Endothelial cell (in vitro differentiated cells): ENCODE measurements around the gene ZBTB20. TPM values are rescaled to one million over a fixed set of nuclear protein-coding genes. Genes with fewer than 3 reads are reported as not detected.

Experiments
- DNase-seq: peaks from one replicate; pipeline ENCODE4 v3.0.0; 2021; ENCODE audit warnings: low spot score
- H3K27ac Mint-ChIP-seq: one replicate; pipeline ENCODE4 v1.8.0; 2021; ENCODE audit warnings: mixed read lengths, inconsistent platforms; ENCODE audit not compliant: unreplicated experiment
- H3K27me3 Mint-ChIP-seq: one replicate; pipeline ENCODE4 v1.8.0; 2021; ENCODE audit warnings: mild to moderate bottlenecking, moderate library complexity, mixed read lengths, inconsistent platforms; ENCODE audit not compliant: unreplicated experiment
- H3K36me3 Mint-ChIP-seq: one replicate; pipeline ENCODE4 v1.8.0; 2021; ENCODE audit warnings: mild to moderate bottlenecking, low read depth, mixed read lengths, inconsistent platforms; ENCODE audit not compliant: unreplicated experiment
- H3K4me1 Mint-ChIP-seq: one replicate; pipeline ENCODE4 v1.8.0; 2021; ENCODE audit warnings: mild to moderate bottlenecking, mixed read lengths, inconsistent platforms; ENCODE audit not compliant: unreplicated experiment
- H3K4me3 Mint-ChIP-seq: one replicate; pipeline ENCODE4 v1.8.0; 2021; ENCODE audit warnings: mild to moderate bottlenecking, mixed read lengths, inconsistent platforms; ENCODE audit not compliant: unreplicated experiment
- H3K9me3 Mint-ChIP-seq: one replicate; pipeline ENCODE4 v1.8.0; 2021; ENCODE audit warnings: mixed read lengths, inconsistent platforms; ENCODE audit not compliant: unreplicated experiment
- CTCF ChIP-seq: fragments of 200-600 bp; sonication (generic); IDR thresholded peaks from one replicate; pipeline ENCODE4 v1.5.0; 2021; ENCODE audit warnings: antibody characterized with exemption; ENCODE audit not compliant: unreplicated experiment
- total RNA-seq: library from RNA; stranded (reverse); fragmentation: NEBNext Ultra II Directional; extraction: Animal tissue kit (Norgen Biotek cat#: 25700); gene quantifications from one replicate; pipeline ENCODE4 v1.2.1, GENCODE V29; 2021; ENCODE audit not compliant: unreplicated experiment

The ZBTB20 gene
- total RNA-seq, 1 donor from 2014 or later, result 4.2 TPM

- no peaks in the 10 kb centered on the region for H3K27me3 Mint-ChIP-seq
- no peaks in the 10 kb centered on the region for H3K9me3 Mint-ChIP-seq
- no peaks in the 10 kb centered on the region for H3K4me1 Mint-ChIP-seq
- no peak for DNase-seq
- no peaks in the 10 kb centered on the region for H3K36me3 Mint-ChIP-seq
- H3K4me3 Mint-ChIP-seq, result no peak overlapping the region
- no peak overlapping the region for H3K27ac Mint-ChIP-seq
- no peak for TF ChIP-seq CTCF
These were observed 666.0 kb downstream of the ZBTB20 start for GRCh38 chr3:114481113-114481512.

GRCh38 chr3:114480442-114480841 lies 666.6 kb downstream of the ZBTB20 start:
- H3K27me3 Mint-ChIP-seq, result no peaks in the 10 kb centered on the region
- no peak for TF ChIP-seq CTCF
- H3K9me3 Mint-ChIP-seq, result no peaks in the 10 kb centered on the region
- H3K36me3 Mint-ChIP-seq, result no peaks in the 10 kb centered on the region
- no peaks in the 10 kb centered on the region for H3K4me1 Mint-ChIP-seq
- DNase-seq, result no peak
- H3K4me3 Mint-ChIP-seq, result no peak overlapping the region
- H3K27ac Mint-ChIP-seq, result no peak overlapping the region

- no peak for DNase-seq
- Mint-ChIP-seq H3K4me1 (no peaks in the 10 kb centered on the region), H3K9me3 (no peaks in the 10 kb centered on the region), H3K4me3 (no peak overlapping the region), H3K27me3 (no peaks in the 10 kb centered on the region), H3K36me3 (no peaks in the 10 kb centered on the region), H3K27ac (no peak overlapping the region)
- TF ChIP-seq CTCF, result no peak
These were observed 668.3 kb downstream of the ZBTB20 start for GRCh38 chr3:114478801-114479200.

GRCh38 chr3:114476511-114476910 lies 670.6 kb downstream of the ZBTB20 start:
- H3K27ac Mint-ChIP-seq, result no peak overlapping the region
- H3K4me3 Mint-ChIP-seq, result no peak overlapping the region
- H3K9me3 Mint-ChIP-seq, result no peaks in the 10 kb centered on the region
- DNase-seq, result no peak
- H3K27me3 Mint-ChIP-seq, result no peaks in the 10 kb centered on the region
- H3K36me3 Mint-ChIP-seq, result no peaks in the 10 kb centered on the region
- no peaks in the 10 kb centered on the region for H3K4me1 Mint-ChIP-seq
- no peak for TF ChIP-seq CTCF

- H3K27ac Mint-ChIP-seq, result no peak overlapping the region
These were observed 675.6 kb downstream of the ZBTB20 start for GRCh38 chr3:114471478-114471877.

More at GRCh38 chr3:114471478-114471877, 675.6 kb downstream of the ZBTB20 start:
- Mint-ChIP-seq H3K9me3 (no peaks in the 10 kb centered on the region), H3K4me3 (no peak overlapping the region), H3K4me1 (no peaks in the 10 kb centered on the region), H3K27me3 (no peaks in the 10 kb centered on the region), H3K36me3 (no peaks in the 10 kb centered on the region)
- no peak for TF ChIP-seq CTCF
- no peak for DNase-seq
